IPS-18a (cell line): ENCODE measurements around the gene PIAS4.

Source experiments
- H3K27ac ChIP-seq: one replicate; pipeline ENCODE4 v1.5.1; 2013; ENCODE audit warnings: low read length
- H3K27me3 ChIP-seq: one replicate; pipeline ENCODE4 v1.6.1; 2013; ENCODE audit warnings: mild to moderate bottlenecking, low read length; ENCODE audit not compliant: control insufficient read depth, insufficient read depth
- H3K36me3 ChIP-seq: one replicate; pipeline ENCODE4 v1.6.1; 2013; ENCODE audit warnings: low read depth, low read length; ENCODE audit not compliant: control insufficient read depth
- H3K4me1 ChIP-seq: one replicate; pipeline ENCODE4 v1.6.1; 2013; ENCODE audit warnings: low read depth, low read length; ENCODE audit not compliant: control insufficient read depth
- H3K4me3 ChIP-seq: one replicate; pipeline ENCODE4 v1.5.1; 2013; ENCODE audit warnings: low read length
- H3K9ac ChIP-seq: one replicate; pipeline ENCODE4 v1.6.1; 2013; ENCODE audit warnings: mild to moderate bottlenecking, low read length, moderate library complexity
- H3K9me3 ChIP-seq: one replicate; pipeline ENCODE4 v1.6.1; 2013; ENCODE audit warnings: low read depth, low read length; ENCODE audit not compliant: control insufficient read depth

The PIAS4 gene

DNA sequence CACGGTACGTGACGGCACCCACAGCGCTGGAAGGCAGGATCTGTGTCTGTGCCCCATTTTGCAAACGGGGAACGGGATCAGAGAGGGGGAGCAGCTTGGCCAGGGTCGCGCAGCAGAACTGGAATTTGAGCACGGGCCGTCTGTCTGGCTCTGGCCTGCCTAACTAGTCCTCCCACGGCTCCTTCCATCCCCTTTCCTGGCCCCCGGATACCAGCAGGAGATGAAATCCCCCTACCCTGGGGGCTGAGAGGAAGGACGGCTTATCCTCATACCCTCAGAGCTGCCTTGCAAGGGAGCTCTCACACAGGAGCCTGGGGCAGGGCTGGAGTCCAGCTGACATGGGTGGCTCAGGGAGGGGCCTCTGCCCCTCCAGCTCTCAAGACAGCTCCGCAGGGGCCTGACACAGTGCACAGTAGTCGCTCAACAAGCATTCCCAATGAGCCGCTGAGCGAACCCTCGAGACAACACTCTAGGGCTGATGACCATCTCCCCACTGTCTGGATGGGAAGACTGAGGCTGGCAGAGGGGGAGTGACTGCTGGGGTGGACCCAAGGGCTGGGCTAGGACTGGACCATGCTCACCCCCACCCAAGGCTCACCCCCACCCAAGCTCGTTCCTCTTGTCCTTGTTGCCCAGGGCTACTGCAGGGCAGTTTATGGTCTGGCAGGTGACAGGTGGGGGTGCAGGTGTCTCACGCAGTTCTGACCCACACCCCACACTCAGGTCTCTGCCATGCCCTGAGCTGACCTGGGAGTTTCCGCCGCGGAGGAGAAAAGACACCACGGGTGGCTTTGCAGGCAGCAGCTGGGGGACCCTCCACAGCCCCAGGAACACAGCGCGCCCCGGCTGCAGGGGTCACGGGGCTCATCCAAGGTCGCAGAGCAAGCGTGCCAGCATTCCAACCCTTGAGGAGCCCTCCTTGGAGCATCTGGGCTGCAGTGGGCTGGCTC lies 55.2 kb downstream of the PIAS4 start:
- H3K4me1 ChIP-seq = peaks cover 5% of the 10 kb centered on the region
- H3K36me3 ChIP-seq = no peaks in the 10 kb centered on the region
- H3K9me3 ChIP-seq = no peaks in the 10 kb centered on the region
- H3K9ac ChIP-seq = no peak overlapping the region
- no peak overlapping the region for H3K4me3 ChIP-seq
- H3K27ac ChIP-seq = no peak overlapping the region
- peaks cover 9% of the 10 kb centered on the region for H3K27me3 ChIP-seq

DNA sequence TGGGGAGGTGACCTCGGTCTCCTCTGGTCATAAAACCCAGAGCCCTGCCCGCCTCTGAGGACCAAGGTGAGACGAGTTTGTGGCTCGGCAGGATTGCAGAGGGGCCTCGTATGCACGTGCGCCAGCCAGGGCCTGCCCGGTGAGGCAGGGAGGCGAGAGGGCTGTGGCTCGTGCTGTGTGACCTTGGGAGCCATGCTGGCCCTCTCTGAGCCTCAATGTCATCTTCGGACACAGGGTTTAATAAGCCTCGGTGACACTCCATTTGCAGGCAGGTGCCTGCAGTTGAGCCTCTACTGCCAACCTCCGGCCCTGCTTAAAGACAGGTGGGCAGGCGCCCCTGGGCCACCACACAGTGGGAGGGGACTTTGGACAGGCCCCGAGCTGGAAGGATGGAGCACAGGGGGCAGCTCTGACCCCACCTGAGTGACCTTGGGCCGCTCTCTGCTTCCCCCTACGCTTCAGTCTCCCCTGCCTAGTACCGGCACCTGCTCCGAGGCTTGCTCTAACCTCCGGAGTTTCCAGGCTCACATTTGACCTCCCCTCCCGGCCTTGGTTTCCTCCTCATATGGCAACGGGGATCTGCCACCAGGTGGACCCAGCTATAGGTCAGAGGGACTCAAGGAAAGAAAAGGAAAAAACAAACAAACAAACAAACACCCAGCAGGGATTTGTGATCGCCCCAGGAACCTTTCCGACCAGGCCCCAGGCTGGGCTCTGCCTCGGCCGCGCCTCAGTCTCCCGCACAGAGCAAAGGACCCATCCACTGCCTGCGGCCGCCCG lies 56.0 kb downstream of the PIAS4 start:
- Histone ChIP-seq H3K9ac (peak overlapping the region; percentile 67), H3K36me3 (no peaks in the 10 kb centered on the region), H3K4me3 (peak overlapping the region; percentile 68), H3K9me3 (no peaks in the 10 kb centered on the region), H3K4me1 (peaks cover 5% of the 10 kb centered on the region), H3K27me3 (peaks cover 17% of the 10 kb centered on the region), H3K27ac (no peak overlapping the region)

GRCh38 chr19:4064149-4064495 lies 56.6 kb downstream of the PIAS4 start:
- no peaks in the 10 kb centered on the region for H3K9me3 ChIP-seq
- peak overlapping the region; percentile 67 for H3K9ac ChIP-seq
- H3K4me1 ChIP-seq = peaks cover 5% of the 10 kb centered on the region
- peaks cover 23% of the 10 kb centered on the region for H3K27me3 ChIP-seq
- H3K27ac ChIP-seq = no peak overlapping the region
- no peaks in the 10 kb centered on the region for H3K36me3 ChIP-seq
- H3K4me3 ChIP-seq = peak overlapping the region; percentile 68

DNA sequence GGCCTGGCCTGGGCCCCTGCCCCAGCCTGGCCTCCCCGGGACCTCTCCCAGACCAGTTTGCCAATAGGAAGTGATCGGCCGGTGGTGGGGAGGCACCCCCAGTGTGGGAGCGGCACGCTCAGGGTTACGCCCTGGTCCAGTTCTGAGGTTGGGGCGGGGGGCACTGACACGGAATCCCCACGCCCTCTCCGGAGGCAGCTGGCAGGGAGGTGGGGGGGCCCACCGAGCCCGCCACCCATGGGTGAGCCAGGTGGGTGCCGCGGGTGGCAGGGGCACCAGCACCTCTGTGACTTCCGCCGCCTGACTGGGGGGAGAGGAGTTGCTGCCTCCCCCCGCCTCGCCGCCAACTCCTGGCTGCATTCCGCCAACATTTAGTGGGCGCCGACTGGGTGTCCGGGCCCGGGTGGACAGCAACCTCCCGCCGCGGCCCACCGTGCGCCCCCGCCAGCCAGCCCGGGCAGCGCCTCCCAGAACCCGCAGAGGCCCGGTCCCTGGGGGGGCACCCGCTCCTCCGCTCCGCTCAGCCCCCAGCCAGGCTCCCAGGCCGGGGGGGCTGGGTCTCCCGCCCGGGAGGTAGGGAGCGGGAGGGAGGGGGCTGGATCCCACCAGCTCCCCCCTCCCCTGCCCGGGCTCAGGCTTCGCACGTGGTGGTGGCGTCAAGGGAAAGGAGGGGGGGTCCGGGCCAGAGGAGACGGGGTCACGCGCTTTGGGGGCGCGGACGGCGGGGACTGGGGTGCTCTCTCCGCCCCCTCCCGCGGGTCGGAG lies 57.1 kb downstream of the PIAS4 start:
- peak overlapping the region; percentile 67 for H3K9ac ChIP-seq
- no peaks in the 10 kb centered on the region for H3K36me3 ChIP-seq
- peak overlapping the region; percentile 68 for H3K4me3 ChIP-seq
- peaks cover 5% of the 10 kb centered on the region for H3K4me1 ChIP-seq
- H3K9me3 ChIP-seq = no peaks in the 10 kb centered on the region
- H3K27ac ChIP-seq = no peak overlapping the region
- H3K27me3 ChIP-seq = peaks cover 28% of the 10 kb centered on the region

GRCh38 chr19:4065430-4066175 lies 58.1 kb downstream of the PIAS4 start:
- peaks cover 28% of the 10 kb centered on the region for H3K27me3 ChIP-seq
- H3K4me3 ChIP-seq = no peak overlapping the region
- H3K27ac ChIP-seq = no peak overlapping the region
- no peaks in the 10 kb centered on the region for H3K9me3 ChIP-seq
- H3K9ac ChIP-seq = no peak overlapping the region
- no peaks in the 10 kb centered on the region for H3K36me3 ChIP-seq
- H3K4me1 ChIP-seq = peaks cover 5% of the 10 kb centered on the region

DNA sequence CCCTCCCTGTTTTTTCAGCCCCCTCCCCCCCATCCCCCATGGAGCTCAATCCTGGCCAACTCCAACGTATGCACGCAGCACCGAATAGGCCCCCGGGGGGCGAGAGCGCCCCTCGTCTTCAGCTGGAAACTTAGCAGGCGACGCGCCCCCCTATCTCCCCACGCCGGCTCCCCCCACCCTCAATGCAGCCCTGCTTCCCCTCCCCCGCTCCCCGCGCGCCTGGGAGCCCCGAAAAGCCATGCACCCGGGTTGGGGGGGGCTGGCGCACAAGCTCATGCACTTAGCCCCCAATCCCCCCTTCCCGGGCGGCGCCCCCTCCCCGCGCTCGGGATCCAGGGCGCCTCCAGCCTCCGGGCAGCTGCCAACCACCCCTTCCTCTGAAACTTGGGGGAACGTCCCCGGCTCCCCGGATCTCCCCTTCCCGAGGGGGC lies 58.7 kb downstream of the PIAS4 start:
- Histone ChIP-seq H3K9ac (no peak overlapping the region), H3K27ac (no peak overlapping the region)

GRCh38 chr19:4066682-4067395 lies 59.3 kb downstream of the PIAS4 start, which contains the start of gene ZBTB7A:
Gene ZBTB7A (minus strand): TSS chr19:4066899. CDS start chr19:4055232, 11,667 bp downstream.
- H3K27me3 ChIP-seq = peaks cover 28% of the 10 kb centered on the region
- H3K9ac ChIP-seq = no peak within 1 kb of the TSS
- H3K36me3 ChIP-seq = no peaks in the 10 kb centered on the region
- H3K27ac ChIP-seq = no peak within 1 kb of the TSS
- H3K9me3 ChIP-seq = no peaks in the 10 kb centered on the region
- H3K4me3 ChIP-seq = peak within 1 kb of the TSS; percentile 52
- peaks cover 5% of the 10 kb centered on the region for H3K4me1 ChIP-seq

More for the DNA sequence above, 58.7 kb downstream of the PIAS4 start:
- Histone ChIP-seq H3K4me1 (peaks cover 5% of the 10 kb centered on the region), H3K9me3 (no peaks in the 10 kb centered on the region), H3K4me3 (peak overlapping the region; percentile 52), H3K27me3 (peaks cover 28% of the 10 kb centered on the region), H3K36me3 (no peaks in the 10 kb centered on the region)

DNA sequence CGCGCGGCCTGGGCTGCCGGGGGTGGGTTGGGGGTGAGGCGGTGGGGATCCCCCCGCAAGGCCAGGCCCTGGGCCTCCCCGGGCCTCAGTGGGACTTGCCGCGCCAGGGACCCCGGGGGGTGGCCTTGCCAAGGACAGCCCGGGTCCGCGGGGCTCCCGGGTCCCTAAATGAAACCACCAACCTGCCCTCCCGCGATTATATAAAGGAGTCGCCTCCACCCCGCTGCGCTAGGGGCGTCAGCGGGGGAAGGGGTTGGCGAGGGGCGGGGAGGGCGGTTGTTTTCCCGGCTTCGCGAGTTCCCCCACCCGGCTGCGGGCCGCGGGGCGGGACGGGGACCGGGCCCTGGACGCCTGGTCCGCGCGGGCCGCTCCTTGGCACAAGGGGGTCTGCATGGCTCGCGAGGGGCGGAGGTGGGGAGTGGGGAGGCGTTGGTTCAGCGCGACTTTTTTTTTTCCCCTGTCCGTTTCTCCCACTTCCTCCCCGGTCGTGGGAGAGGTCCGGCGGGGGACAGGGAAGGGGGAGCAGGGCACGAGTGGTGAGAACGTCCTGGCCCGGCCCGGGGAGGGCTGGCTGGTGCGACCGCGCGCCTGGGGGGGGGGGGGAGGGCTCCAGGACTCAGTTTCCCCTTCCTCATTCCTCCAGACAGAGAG lies 60.0 kb downstream of the PIAS4 start:
- Histone ChIP-seq H3K27ac (no peak overlapping the region), H3K4me3 (peak overlapping the region; percentile 13), H3K36me3 (no peaks in the 10 kb centered on the region), H3K4me1 (peaks cover 5% of the 10 kb centered on the region), H3K9me3 (no peaks in the 10 kb centered on the region), H3K27me3 (peaks cover 28% of the 10 kb centered on the region), H3K9ac (no peak overlapping the region)

DNA sequence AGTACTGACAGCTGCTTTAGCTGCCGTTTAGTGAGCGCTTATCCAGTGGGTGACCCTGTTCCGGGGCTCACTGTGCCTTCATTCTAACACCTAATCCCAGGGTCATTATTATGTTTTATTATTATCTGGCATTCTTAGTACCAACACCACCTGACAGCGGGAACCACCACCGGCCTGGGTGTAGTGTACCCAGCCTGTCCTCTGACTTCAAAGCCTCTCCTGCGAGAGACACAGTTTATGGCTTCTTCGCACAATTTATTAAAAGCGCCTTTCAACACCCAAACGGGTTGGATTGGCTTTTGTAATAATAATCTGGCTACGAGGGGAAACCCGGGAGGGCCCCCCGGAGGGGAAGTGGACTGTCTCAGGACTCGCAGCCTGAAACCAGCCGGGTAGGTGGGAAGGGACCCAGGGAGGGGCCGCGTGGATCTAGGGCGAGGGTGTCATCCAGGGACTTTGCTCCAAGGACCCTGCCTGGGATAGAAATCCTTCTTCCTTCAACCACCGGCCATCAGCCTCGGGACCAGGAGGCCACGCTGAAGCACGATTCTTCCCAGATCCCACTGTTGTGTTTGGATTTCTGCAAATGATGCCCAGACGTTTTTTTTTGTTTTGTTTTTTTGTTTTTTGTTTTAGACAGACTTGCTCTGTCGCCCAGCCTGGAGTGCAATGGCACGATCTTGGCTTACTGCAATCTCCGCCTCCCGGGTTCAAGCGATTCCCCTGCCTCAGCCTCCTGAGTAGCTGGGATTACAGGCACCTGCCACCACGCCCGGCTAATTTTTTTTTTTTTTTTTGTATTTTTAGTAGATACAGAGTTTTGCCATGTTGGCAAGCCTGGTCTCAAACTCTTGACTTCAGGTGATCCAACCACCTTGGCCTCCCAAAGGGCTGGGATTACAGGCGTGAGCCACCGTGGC lies 60.8 kb downstream of the PIAS4 start:
- Histone ChIP-seq H3K27ac (no peak overlapping the region), H3K9me3 (no peaks in the 10 kb centered on the region), H3K36me3 (no peaks in the 10 kb centered on the region), H3K4me1 (peaks cover 5% of the 10 kb centered on the region), H3K4me3 (peak overlapping the region; percentile 13), H3K27me3 (peaks cover 28% of the 10 kb centered on the region), H3K9ac (no peak overlapping the region)
